ENCODE results near the gene CHMP6.
"Not testable (repeated sequence)": the region's sequence is repeated elsewhere in the genome, so short reads cannot be mapped to it uniquely, and the experiment has no call there.

CHMP6 gene

GRCh38 chr17:81027591-81028505 is 36.2 kb downstream of the CHMP6 start:
- no peaks in the 10 kb centered on the region for H3K79me2 ChIP-seq (ENCODE audit: insufficient read depth, low read length)
- H3K9me3 ChIP-seq (ENCODE audit: insufficient read depth, low read depth, low read length): no peaks in the 10 kb centered on the region
- no peak overlapping the region for H3K4me2 ChIP-seq (ENCODE audit: low read depth, low read length, poor library complexity, severe bottlenecking)
- no peak overlapping the region for H3K9ac ChIP-seq (ENCODE audit: low read depth, low read length, poor library complexity, severe bottlenecking)
- TF ChIP-seq, protein P1, sequence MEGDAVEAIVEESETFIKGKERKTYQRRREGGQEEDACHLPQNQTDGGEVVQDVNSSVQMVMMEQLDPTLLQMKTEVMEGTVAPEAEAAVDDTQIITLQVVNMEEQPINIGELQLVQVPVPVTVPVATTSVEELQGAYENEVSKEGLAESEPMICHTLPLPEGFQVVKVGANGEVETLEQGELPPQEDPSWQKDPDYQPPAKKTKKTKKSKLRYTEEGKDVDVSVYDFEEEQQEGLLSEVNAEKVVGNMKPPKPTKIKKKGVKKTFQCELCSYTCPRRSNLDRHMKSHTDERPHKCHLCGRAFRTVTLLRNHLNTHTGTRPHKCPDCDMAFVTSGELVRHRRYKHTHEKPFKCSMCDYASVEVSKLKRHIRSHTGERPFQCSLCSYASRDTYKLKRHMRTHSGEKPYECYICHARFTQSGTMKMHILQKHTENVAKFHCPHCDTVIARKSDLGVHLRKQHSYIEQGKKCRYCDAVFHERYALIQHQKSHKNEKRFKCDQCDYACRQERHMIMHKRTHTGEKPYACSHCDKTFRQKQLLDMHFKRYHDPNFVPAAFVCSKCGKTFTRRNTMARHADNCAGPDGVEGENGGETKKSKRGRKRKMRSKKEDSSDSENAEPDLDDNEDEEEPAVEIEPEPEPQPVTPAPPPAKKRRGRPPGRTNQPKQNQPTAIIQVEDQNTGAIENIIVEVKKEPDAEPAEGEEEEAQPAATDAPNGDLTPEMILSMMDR (conservative IDR thresholded peaks at IDR 0.05; ENCODE audit: low read length): no peak
- TF ChIP-seq EZH2phosphoT487 (IDR thresholded peaks at IDR 0.05; ENCODE audit: borderline replicate concordance): no peak
- no peaks in the 10 kb centered on the region for H3K27me3 ChIP-seq (ENCODE audit: insufficient read depth, low read length, poor library complexity, severe bottlenecking)
- H3K4me1 ChIP-seq (ENCODE audit: insufficient read depth, low read length, poor library complexity, severe bottlenecking): no peaks in the 10 kb centered on the region
- no peaks in the 10 kb centered on the region for H3K9me2 ChIP-seq (replicated peaks; ENCODE audit: low read depth, low read length)
- H3K4me3 ChIP-seq (ENCODE audit: low read length, poor library complexity, severe bottlenecking): no peak overlapping the region
- no peaks in the 10 kb centered on the region for H3F3A ChIP-seq (ENCODE audit: low read depth)
- no peak overlapping the region for H2AFZ ChIP-seq (ENCODE audit: low read length)
- H3K36me3 ChIP-seq (ENCODE audit: insufficient read depth, low read length): no peaks in the 10 kb centered on the region
- no peaks in the 10 kb centered on the region for H4K20me1 ChIP-seq (ENCODE audit: insufficient read depth, low read length, poor library complexity, severe bottlenecking)

DNA sequence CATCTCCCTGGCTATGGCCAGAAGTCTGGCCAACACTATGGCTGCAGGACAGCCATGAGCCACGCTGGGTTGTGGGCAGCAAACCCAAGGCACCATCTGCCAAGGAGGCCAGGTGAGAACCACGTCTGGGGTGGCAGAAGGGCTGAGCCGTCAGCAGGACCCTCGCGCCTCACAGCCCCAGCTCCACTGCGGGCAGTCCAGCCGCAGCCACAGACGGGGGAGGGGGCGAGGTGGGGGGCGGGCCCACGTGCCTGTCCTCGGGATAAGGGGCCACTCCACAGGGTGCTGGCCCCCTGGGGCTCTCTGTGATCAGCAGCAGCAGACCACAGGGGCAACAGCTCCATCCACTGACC is 36.8 kb downstream of the CHMP6 start:
- TF ChIP-seq, protein P1 (conservative IDR thresholded peaks at IDR 0.05; ENCODE audit: low read length): no peak
- no peak for TF ChIP-seq EZH2phosphoT487 (IDR thresholded peaks at IDR 0.05; ENCODE audit: borderline replicate concordance)
- Histone ChIP-seq H3K9ac (ENCODE audit: low read depth, low read length, poor library complexity, severe bottlenecking) (no peak overlapping the region), H3K27me3 (ENCODE audit: insufficient read depth, low read length, poor library complexity, severe bottlenecking) (no peaks in the 10 kb centered on the region), H4K20me1 (ENCODE audit: insufficient read depth, low read length, poor library complexity, severe bottlenecking) (no peaks in the 10 kb centered on the region), H3K9me2 (replicated peaks; ENCODE audit: low read depth, low read length) (no peaks in the 10 kb centered on the region), H3F3A (ENCODE audit: low read depth) (no peaks in the 10 kb centered on the region), H3K4me2 (ENCODE audit: low read depth, low read length, poor library complexity, severe bottlenecking) (no peak overlapping the region), H3K79me2 (ENCODE audit: insufficient read depth, low read length) (no peaks in the 10 kb centered on the region), H3K4me1 (ENCODE audit: insufficient read depth, low read length, poor library complexity, severe bottlenecking) (no peaks in the 10 kb centered on the region), H3K36me3 (ENCODE audit: insufficient read depth, low read length) (no peaks in the 10 kb centered on the region), H2AFZ (ENCODE audit: low read length) (no peak overlapping the region), H3K4me3 (ENCODE audit: low read length, poor library complexity, severe bottlenecking) (no peak overlapping the region), H3K9me3 (ENCODE audit: insufficient read depth, low read depth, low read length) (no peaks in the 10 kb centered on the region)

GRCh38 chr17:81029859-81030258 is 38.2 kb downstream of the CHMP6 start:
- Histone ChIP-seq H3K4me1 (ENCODE audit: insufficient read depth, low read length, poor library complexity, severe bottlenecking) (peaks cover 4% of the 10 kb centered on the region), H4K20me1 (ENCODE audit: insufficient read depth, low read length, poor library complexity, severe bottlenecking) (no peaks in the 10 kb centered on the region)
- TF ChIP-seq EZH2phosphoT487 (IDR thresholded peaks at IDR 0.05; ENCODE audit: borderline replicate concordance): no peak
- TF ChIP-seq, protein P1 (conservative IDR thresholded peaks at IDR 0.05; ENCODE audit: low read length): no peak

GRCh38 chr17:81030312-81030711 is 38.7 kb downstream of the CHMP6 start:
- H3K79me2 ChIP-seq (ENCODE audit: insufficient read depth, low read length); H3K9me2 ChIP-seq (replicated peaks; ENCODE audit: low read depth, low read length); H3K27me3 ChIP-seq (ENCODE audit: insufficient read depth, low read length, poor library complexity, severe bottlenecking); H3F3A ChIP-seq (ENCODE audit: low read depth); H2AFZ ChIP-seq (ENCODE audit: low read length); H3K36me3 ChIP-seq (ENCODE audit: insufficient read depth, low read length); H3K9me3 ChIP-seq (ENCODE audit: insufficient read depth, low read depth, low read length); H3K9ac ChIP-seq (ENCODE audit: low read depth, low read length, poor library complexity, severe bottlenecking); H3K4me2 ChIP-seq (ENCODE audit: low read depth, low read length, poor library complexity, severe bottlenecking); H4K20me1 ChIP-seq (ENCODE audit: insufficient read depth, low read length, poor library complexity, severe bottlenecking); H3K4me3 ChIP-seq (ENCODE audit: low read length, poor library complexity, severe bottlenecking); H3K4me1 ChIP-seq (ENCODE audit: insufficient read depth, low read length, poor library complexity, severe bottlenecking): not testable (repeated sequence)

More at GRCh38 chr17:81029859-81030258, 38.2 kb downstream of the CHMP6 start:
- H3K27me3 ChIP-seq (ENCODE audit: insufficient read depth, low read length, poor library complexity, severe bottlenecking): peaks cover 4% of the 10 kb centered on the region
- no peak overlapping the region for H3K9ac ChIP-seq (ENCODE audit: low read depth, low read length, poor library complexity, severe bottlenecking)
- H3K4me2 ChIP-seq (ENCODE audit: low read depth, low read length, poor library complexity, severe bottlenecking): no peak overlapping the region
- H3K9me2 ChIP-seq (replicated peaks; ENCODE audit: low read depth, low read length): no peaks in the 10 kb centered on the region
- H3K79me2 ChIP-seq (ENCODE audit: insufficient read depth, low read length): no peaks in the 10 kb centered on the region
- no peaks in the 10 kb centered on the region for H3K36me3 ChIP-seq (ENCODE audit: insufficient read depth, low read length)
- H3F3A ChIP-seq (ENCODE audit: low read depth): no peaks in the 10 kb centered on the region
- H3K9me3 ChIP-seq (ENCODE audit: insufficient read depth, low read depth, low read length): no peaks in the 10 kb centered on the region
- no peak overlapping the region for H3K4me3 ChIP-seq (ENCODE audit: low read length, poor library complexity, severe bottlenecking)
- no peak overlapping the region for H2AFZ ChIP-seq (ENCODE audit: low read length)
